ENCODE results near the gene ZNF579.
"Not testable (repeated sequence)": the region's sequence is repeated elsewhere in the genome, so short reads cannot be mapped to it uniquely, and the experiment has no call there.

ZNF579 gene

DNA sequence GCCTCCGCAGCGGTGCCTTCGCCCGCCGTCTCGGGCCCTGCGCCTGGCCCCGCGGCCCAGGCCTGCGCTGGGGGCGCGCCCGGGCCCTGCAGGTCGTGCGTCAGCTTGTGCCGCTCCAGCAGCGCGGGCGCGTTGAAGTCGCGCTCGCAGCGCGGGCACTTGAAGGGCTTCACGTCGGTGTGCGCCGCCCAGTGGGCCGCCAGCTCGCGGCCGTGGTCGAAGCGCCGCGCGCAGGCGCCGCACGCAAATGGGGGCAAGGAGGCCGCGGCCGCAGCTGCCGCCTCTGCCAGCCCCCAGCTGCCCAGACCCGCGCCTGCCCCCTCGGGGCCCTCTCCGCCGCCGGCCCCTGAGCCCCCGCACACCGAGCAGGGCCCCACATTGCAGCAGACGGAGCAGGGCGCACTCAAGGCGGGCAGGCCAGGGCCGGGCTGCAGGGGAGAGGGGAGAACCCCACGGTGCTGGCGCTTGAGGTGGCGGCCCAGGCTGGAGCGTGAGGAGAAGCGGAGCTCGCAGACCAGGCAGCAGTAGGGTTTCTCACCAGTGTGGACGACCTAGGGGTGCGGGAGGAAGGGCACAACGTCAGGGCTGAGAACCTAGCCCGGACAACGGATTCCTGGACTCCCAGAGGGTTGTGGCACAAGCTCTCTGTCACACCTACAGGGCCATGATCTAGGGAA, 12.6 kb upstream of the ZNF579 start:
- DNase-seq (ENCODE audit: low read depth, low spot score), result no peak

GRCh38 chr19:55592391-55593090, 11.9 kb upstream of the ZNF579 start:
- no peak for DNase-seq (ENCODE audit: low read depth, low spot score)

GRCh38 chr19:55591555-55591954, 10.9 kb upstream of the ZNF579 start:
- no peak for DNase-seq (ENCODE audit: low read depth, low spot score)

DNA sequence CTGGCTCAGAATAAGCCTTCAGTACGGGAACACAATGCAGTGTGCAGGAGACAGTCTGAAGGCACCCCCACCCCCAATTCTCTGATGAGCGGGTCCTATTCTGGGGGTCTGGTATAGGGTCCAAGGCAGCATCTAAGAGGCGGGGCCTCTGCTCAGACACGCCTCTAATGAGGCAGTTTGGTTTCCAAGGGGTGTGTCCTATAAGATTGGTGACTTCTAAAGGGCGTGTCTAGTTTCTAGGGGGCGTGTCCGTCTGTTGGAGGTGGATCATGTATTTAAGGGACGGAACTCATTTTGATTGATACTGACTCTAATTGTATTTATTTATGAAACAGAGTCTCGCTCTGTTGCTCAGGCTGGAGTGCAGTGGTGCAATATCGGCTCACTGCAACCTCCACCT, 10.0 kb upstream of the ZNF579 start:
- DNase-seq (ENCODE audit: low read depth, low spot score), result no peak

DNA sequence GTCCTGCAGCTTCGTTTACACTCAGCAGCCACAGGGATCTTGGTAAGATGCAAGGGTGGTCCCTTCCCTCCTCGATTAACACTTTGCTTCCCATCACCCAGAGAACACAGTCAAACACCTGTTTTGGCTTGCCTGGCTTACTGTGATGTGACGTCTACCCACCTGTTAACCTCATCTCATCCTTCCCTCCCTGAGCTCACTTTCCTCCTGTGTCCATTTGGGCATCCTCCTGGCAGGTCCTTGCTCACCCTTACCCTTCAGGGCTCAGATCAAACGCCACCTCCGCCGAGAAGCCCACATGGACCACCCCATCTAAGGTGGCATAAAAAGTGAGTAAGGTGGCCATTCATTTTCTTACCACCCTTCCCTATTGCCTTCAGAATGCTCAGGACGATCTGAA, 9.5 kb upstream of the ZNF579 start:
- DNase-seq (ENCODE audit: low read depth, low spot score), result no peak

DNA sequence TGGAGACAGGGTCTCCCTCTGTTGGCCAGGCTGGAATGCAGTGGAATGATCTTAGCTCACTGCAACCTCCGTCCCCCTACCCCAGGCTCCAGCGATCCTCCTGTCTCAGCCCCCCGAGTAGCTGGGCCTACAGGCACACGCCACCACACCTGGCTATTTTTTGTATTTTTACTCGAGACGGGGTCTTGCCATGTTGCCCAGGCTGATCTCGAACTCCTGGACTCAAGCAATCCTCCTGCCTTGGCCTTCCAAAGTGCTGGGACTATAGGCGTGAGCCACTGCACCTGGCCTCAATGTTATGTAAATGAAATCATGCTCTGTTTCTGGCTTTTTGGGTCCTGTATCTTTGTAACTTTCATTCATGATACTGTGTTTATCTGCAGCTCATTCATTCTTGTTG, 8.1 kb upstream of the ZNF579 start:
- DNase-seq (ENCODE audit: low read depth, low spot score), result no peak

GRCh38 chr19:55586976-55587668, 6.5 kb upstream of the ZNF579 start:
- DNase-seq (ENCODE audit: low read depth, low spot score), result peak; percentile 64

- DNase-seq (ENCODE audit: low read depth, low spot score), result peak; percentile 31
Observed at GRCh38 chr19:55585658-55586339, 5.2 kb upstream of the ZNF579 start.

DNA sequence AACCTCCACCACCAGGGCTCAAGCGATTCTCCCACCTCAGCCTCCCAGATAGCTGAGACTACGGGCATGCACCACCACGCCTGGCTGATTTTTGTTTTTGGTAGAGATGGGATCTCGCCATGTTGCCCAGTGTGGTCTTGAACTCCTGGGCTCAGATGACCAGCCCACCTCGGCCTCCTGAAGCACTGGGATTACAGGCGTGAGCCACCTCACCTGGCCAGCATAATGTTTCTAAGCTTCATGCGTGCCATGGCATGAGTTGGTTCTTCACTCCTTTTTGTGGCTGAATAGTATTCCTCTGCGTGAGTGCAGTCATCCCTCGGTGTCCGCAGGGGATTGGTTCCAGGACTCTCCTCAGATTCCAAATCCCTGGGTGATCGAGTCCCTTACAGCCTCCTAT, 4.2 kb upstream of the ZNF579 start:
- DNase-seq (ENCODE audit: low read depth, low spot score), result no peak

GRCh38 chr19:55583897-55584296, 3.2 kb upstream of the ZNF579 start:
- not testable (repeated sequence) for DNase-seq (ENCODE audit: low read depth, low spot score)

DNA sequence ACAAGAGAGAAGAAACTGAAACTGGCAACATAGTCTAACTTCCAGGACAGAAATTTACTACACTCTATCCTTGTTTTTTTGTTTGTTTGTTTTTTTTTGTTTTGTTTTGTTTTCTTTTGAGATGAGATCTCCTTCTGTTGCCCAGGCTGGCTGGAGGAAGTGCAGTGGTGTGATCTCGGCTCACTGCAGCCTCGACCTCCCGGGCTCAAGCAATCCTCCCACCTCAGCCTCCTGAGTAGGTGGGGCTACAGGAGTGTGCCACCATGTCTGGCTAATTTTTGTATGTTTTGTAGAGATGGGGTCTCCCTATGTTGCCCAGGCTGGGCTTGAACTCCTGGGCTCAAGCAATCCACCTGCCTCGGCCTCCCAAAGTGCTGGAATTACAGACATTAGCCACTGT, 1.6 kb upstream of the ZNF579 start:
- DNase-seq (ENCODE audit: low read depth, low spot score), result not testable (repeated sequence)

GRCh38 chr19:55581823-55582223, 1.2 kb upstream of the ZNF579 start:
- DNase-seq (ENCODE audit: low read depth, low spot score), result no peak

DNA sequence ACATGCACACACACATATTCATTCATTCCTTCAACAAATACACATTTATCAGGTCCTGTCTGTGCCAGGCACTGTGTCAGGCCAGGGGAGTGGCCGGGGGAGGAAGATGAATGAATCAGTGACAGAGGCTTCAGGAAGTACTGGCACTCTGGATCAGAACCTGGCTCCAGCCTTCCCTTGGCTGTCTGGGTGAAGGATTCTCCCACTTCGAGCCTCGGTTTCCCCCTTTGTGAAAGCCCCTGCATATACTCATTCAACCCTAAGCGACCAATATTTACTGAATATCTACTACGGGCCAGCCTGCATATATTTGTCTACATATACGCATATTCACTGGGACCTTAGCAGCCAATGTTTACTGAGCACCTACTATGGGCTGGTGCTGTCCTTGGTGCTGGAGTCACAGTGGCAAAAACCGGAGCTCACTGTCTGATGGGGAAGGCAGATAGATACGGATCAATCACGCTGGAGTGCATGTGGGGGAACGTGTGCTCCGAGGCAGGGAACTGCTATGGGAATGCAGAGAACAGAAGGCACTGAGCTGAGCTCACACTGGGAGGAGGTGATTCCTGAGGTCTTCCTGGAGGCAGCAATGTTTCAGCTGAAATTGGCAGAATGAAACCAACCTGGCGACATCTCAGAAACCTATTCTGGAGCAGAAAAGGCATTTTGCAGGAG, 636 bp upstream of the ZNF579 start:
- DNase-seq (ENCODE audit: low read depth, low spot score), result no peak

DNA sequence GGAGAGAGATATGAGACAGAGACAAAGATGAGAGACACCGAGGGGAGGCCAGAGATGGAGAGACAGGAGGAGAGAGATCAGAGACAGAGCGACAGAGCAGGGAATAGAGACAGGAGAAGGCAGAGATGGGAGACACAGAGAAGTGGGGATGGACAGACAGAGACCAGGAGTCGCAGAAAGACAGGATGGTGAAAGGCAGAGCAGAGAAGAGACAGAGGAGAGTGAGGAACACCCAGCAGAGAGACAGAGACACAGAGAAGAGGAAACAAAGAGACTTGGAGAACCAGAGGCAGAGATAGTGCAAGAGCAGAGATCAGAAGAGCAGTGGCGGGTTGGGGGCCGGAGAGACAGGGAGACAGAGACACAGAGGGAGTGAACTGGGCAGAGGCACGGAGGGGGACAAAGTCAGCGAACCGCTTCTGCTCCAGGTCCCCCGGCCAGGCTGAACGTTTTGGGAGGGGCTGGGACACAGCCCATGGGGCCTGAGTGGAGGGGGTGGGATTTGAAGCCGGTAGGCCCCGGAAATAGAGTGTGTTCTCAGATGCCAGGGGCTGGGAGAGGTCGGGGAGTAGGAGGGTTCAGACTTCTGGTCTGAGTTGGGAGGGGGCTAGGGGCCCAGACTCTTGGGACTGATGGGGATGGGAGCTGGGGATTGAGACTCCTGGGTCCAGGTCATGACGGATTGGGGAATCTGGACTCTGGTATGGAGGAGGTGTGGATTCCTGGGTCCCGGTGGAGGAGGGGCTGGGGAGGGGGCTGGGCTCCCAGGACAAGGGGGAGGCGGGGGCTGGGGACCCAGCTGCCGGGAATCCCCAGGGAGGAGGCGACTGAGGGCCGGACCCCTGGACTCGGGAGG, 654 bp downstream of the ZNF579 start:
- DNase-seq (ENCODE audit: low read depth, low spot score), result no peak

DNA sequence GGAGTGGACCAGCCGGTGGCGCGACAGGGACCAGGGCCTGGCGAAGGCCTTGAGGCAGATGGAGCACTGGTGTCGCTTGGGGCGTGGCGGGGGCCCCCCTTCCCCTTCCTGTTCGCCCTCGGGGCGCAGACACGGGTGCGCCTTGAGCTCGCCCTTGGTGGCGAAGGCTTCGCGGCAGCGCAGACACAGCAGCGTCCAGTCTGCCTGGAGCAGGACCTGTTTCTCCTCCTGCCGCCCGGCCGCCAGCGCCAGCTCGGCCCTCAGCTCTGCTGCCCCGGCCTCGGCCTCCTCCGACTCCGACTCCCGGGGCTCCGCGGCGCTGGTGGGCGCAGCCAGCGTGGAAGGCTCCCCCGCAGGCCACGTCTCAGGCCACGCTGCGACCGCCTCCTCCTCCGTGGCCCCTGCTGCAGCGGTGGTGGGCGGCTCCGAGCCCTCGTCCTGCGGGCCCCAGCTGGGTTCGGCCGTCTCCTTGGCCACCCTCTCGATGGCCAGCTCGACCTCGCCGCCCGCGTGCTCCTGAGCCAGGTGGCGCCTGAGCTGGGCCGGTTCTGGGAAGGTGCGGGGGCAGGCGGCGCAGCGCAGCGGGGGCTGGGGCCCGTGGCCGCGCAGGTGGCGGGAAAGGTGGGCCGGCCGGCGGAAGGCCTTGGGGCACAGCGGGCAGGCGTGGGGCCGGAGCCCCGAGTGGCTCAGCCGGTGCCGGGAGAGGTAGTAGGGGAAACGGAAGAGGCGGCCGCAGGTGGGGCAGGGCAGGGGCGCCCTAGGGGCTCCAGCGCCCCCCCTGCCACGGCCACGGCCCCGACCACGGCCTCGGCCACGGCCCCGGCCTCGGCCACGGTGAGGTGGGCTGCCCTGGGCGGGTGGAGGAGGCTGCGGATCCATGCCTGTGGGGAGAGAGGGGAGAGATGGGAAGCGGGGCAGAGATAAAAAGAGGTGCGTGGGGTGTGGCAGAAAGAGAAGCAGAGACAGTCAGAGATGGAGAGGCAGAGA, 1.6 kb downstream of the ZNF579 start:
- no peak for DNase-seq (ENCODE audit: low read depth, low spot score)

DNA sequence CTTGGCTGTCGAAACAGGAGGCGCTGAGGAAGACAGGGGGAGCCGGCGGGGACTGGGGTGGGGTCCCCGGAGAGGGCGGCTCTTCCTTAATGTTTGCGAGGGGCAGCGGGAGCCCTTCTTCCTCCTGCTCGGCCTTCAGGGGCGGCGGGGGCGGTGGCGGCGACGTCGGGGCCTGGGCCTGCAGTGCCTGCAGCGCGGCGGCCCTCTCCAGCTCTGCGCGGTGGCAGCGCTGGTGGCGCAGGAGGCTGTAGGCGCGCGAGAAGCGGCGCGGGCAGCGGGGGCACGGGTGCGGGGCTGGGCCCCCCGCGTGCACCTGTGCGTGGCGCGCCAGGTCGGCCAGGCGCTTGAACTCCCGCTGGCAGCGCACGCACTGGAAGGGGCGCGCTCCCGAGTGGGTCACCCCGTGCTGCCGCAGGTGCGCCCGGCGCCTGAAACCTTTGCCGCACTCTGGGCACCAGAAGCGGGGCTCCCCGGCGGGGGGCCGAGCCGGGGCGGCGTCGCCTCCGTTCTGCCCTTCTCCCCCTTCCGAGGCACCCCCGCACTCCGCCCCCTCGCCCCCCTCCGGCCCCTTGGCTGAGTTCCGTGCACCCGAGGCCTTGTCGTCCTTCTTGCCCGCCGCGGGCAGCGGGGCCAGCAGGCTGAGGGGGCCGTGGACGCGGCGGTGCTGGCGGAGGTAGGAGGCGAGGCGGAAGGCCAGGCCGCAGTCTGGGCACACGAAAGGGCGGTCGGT, 2.5 kb downstream of the ZNF579 start:
- no peak for DNase-seq (ENCODE audit: low read depth, low spot score)

DNA sequence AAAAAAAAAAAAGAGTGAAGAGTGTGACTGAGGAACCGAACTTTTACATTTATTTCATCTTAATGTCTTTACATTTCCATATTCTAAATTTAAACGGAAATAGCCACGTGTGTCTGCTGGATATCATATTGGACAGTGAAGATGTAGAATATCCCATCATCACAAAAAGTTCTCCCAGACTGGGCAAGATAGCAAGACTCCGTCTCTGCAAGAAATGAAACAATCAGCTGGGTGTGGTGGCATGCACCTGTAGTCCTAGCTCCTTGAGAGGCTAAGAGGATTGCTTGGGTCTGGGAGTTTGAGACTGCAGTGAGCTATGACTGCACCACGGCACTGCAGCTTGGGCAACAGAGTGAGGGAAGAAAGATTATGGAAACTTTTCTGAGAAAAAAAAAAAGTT, 3.9 kb downstream of the ZNF579 start:
- no peak for DNase-seq (ENCODE audit: low read depth, low spot score)

DNA sequence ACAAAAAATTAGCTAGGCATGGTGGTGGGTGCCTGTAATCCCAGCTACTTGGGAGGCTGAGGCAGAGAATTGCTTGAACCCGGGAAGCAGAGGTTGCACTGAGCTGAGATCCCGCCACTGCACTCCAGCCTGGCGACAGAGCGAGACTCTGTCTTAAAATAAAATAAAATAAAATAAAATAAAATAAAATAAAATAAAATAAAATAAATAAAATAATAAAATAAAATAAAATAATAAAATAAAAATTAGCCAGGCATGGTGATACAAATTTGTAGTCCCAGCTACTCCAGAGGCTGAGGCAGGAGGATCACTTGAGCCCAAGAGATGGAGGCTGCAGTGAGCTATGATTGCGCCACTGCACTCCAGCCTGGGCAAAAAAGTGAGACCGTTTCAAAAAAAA, 6.7 kb downstream of the ZNF579 start:
- DNase-seq (ENCODE audit: low read depth, low spot score), result not testable (repeated sequence)

DNA sequence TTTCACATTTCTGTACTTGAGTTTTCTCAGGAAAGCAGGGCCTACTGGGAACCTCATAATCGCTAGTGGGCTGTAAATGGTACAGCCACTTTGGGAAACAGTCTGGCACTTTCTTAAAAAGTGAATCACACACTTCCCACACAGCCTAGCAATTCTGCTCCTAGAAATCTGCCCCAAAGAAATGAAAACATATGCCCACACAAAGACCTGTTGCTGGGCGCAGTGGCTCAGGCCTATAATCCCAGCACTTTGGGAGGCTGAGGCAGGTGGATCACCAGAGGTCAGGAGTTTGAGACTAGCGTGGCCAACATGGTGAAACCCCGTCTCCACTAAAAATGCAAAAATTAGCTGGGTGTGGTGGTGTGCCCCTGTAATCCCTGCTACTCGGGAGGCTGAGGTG, 11.2 kb downstream of the ZNF579 start:
- DNase-seq (ENCODE audit: low read depth, low spot score), result not testable (repeated sequence)

All from smooth muscle cell of the brain vasculature (primary cell).